ENCODE results near the gene VASH2. TPM values are rescaled to one million over a fixed set of nuclear protein-coding genes. Genes with fewer than 3 reads are reported as not detected.

The VASH2 gene
- total and polyA plus RNA-seq, 2 of the 8 experiments (the other 6 are each of a cell fraction or from before 2014, with no cell fraction given): 44.0 to 187 TPM

DNA sequence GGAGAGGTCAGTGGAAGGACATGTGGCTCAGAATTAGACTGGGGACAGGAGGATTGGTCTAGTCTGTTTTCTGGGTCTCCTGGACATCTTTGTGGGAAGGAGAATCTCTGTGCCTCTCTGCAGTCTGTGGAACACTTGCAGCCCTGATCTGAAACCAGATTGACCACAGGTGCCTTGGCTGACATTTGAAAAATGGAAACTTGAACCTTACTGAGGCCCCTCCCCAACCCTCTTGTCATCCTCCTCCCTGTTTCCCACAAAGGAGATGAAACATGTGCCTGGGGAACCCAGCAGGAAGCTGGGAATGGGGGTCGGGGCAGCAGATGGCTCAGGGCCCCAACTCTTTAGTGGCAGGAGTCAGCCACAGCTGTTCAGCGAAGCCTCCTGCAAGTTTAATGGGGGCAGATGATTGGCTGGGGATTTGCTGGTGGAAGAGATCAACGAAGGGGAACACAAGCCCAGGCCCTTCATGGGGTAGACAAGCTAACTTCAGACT, 18.1 kb downstream of the VASH2 start:
- H3K36me3 ChIP-seq (ENCODE audit: control insufficient read depth in 2 of 4, insufficient read depth in 4 of 4, low read length in 3 of 4): peaks cover 36 to 95% (median 76%) of the 10 kb centered on the region in 4 experiments
- no peak overlapping the region for H2BK15ac ChIP-seq (ENCODE audit: low read length)
- H4K5ac ChIP-seq (ENCODE audit: insufficient read length, low read depth, low read length): no peak overlapping the region
- ChIA-PET CTCF (ENCODE audit: partially characterized antibody) (interaction anchor here (0.6 to 4.8 kb wide), 28 partner anchors 8 to 524 kb away, joined by 3 to 64 read pairs (median 6); partner anchors contain the start of genes RPS6KC1 and VASH2), POLR2A (ENCODE audit: partially characterized antibody) (interaction anchor here (0.6 to 12.7 kb wide), 25 partner anchors 8 to 360 kb away, joined by 3 to 240 read pairs (median 6); partner anchors contain the start of genes ATF3, FLVCR1 and VASH2)
- H4K20me1 ChIP-seq (replicated peaks in 1 of 2; ENCODE audit: control insufficient read depth in 1 of 2, insufficient read depth in 2 of 2, low read length in 2 of 2): peaks cover 1 to 5% of the 10 kb centered on the region in 2 experiments
- H3K4me1 ChIP-seq (replicated peaks in 1 of 4; ENCODE audit: control insufficient read depth in 3 of 4, insufficient read depth in 4 of 4, low read length in 3 of 4): peaks cover 0 to 20% (median 8%) of the 10 kb centered on the region in 4 experiments; a peak in 5 of 7 replicates
- no peak overlapping the region for H3K56ac ChIP-seq (replicated peaks; ENCODE audit: insufficient read length, low read depth, low read length)
- H2BK5ac ChIP-seq (ENCODE audit: low read depth, low read length): no peak overlapping the region
- H3K9ac ChIP-seq (replicated peaks in 1 of 4; ENCODE audit: extremely low read depth in 1 of 4, low read depth in 3 of 4, low read length in 3 of 4): 0 out of 7 replicates have a peak overlapping the region, but pooled peaks of 1 of the 4 experiments have one; percentile 17
- H2BK20ac ChIP-seq (ENCODE audit: low read length): no peak overlapping the region
- H3K27ac ChIP-seq (ENCODE audit: low read depth, low read length): peak overlapping the region; percentile 20; the same call in 1 of the 2 replicates
- no peaks in the 10 kb centered on the region for H3K79me1 ChIP-seq (ENCODE audit: low read depth, low read length)
- WGBS, 2 experiments (ENCODE audit: extremely low coverage in 1 of 2, insufficient coverage in 1 of 2, insufficient read length in 1 of 2, insufficient replicate concordance in 2 of 2, low coverage in 1 of 2, low lambda C conversion rate in 2 of 2, missing lambda C conversion rate in 1 of 2): 82% methylated on average over 3 of the region's 3 CpGs; no CpG with 5 or more reads in 1 of the 2 experiments
- H2BK120ac ChIP-seq (replicated peaks; ENCODE audit: low read depth, low read length): no peak overlapping the region
- no peak for DNase-seq (ENCODE audit: low read depth in 1 of 2, low spot score in 2 of 2)
- no peak overlapping the region for H4K8ac ChIP-seq (ENCODE audit: extremely low read depth, insufficient read depth, low read length)
- no peak overlapping the region for H2AK5ac ChIP-seq (ENCODE audit: low read depth, low read length)
- H3K27me3 ChIP-seq (replicated peaks in 1 of 4; ENCODE audit: control insufficient read depth in 3 of 4, extremely low read depth in 1 of 4, insufficient read depth in 3 of 4, low read length in 3 of 4): no peaks in the 10 kb centered on the region
- H3K23me2 ChIP-seq (ENCODE audit: low read depth, low read length): no peaks in the 10 kb centered on the region
- no peak overlapping the region for H3K14ac ChIP-seq (ENCODE audit: insufficient read length)
- no peak overlapping the region for H2AFZ ChIP-seq (ENCODE audit: low read length)
- H3K79me2 ChIP-seq (ENCODE audit: control insufficient read depth in 1 of 2, insufficient read depth in 2 of 2, low read length in 2 of 2): no peaks in the 10 kb centered on the region; a peak in 1 of 4 replicates
- no peak overlapping the region for H3K18ac ChIP-seq (ENCODE audit: extremely low read depth, low read length)
- H4K91ac ChIP-seq (replicated peaks; ENCODE audit: insufficient read length, low read length): no peak overlapping the region
- no peak for FAIRE-seq
- H3K4me2 ChIP-seq (ENCODE audit: insufficient read depth in 1 of 2, low read depth in 2 of 2, low read length in 2 of 2): 0 out of 4 replicates have a peak overlapping the region, but pooled peaks have one; percentile 4 to 12
- no peak overlapping the region for H3K4ac ChIP-seq (replicated peaks; ENCODE audit: insufficient read length, low read depth, low read length)
- no peak overlapping the region for H2BK12ac ChIP-seq (ENCODE audit: low read depth, low read length)
- H3K23ac ChIP-seq (ENCODE audit: insufficient read length): no peak overlapping the region
- no peak overlapping the region for H3K4me3 ChIP-seq (ENCODE audit: extremely low read depth in 1 of 4, insufficient read depth in 2 of 4, low read depth in 3 of 4, low read length in 4 of 4)
- no peaks in the 10 kb centered on the region for H3K9me3 ChIP-seq (ENCODE audit: insufficient read depth in 2 of 2, low read depth in 1 of 2, low read length in 1 of 2)
- 0 out of 2 replicates have a peak, but pooled peaks have one; percentile 56 for TF ChIP-seq TCF12 (IDR thresholded peaks at IDR 0.05; ENCODE audit: low read depth, low read length)
